Measurements from ENCODE around the gene ZNF862. TPM values are rescaled to one million over a fixed set of nuclear protein-coding genes. Genes with fewer than 3 reads are reported as not detected.

ZNF862 gene
- total RNA-seq, 1 donor from 2014 or later, result 6.0 TPM

DNA sequence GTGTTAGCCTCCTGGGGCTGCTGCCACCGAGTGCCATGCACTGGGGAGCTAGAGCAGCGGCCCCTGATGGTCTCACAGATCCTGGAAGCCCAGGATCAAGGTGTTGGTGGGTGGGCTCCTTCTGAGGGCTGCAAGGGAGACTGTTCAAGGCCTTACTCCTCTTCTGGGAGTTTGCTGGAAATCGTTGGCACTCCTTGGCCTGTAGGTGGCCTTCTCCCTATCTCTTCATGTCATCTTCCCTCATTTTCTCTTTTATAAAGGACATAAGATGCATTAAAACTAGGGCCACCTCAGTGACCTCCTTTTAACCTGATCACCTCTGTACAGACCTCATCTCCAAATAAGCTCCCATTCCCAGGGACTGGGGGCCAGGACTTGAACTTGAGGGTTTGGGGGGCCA, 27.0 kb upstream of the ZNF862 start:
- DNase-seq (ENCODE audit: low read depth in 2 of 2), result no peak

DNA sequence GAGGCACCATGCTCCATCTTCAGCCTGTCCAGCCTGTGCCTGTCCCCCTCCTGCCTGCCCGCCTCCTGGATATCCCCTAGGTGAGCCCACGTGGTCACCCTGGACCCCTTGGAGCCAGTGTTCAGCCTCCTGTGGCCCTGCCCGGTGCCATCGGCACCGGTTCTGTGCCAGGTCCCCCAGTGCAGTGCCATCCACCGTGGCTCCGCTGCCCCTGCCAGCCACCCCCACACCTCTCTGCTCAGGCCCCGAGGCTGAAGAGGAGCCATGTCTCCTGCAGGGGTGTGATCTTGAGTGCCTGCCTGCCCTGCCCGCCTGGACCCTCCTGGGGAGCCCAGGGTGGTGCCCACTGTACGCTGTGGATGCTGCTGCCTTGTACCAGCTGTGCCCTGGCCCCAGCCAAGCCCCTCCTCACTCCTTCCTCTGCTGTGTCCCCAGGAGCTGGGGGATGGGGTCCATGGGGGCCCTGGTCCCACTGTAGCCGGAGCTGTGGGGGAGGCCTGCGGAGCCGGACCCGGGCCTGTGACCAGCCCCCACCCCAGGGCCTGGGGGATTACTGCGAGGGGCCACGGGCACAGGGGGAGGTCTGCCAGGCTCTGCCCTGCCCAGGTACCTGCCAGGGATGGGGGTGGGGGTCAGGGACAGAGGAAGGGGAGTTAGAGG, 26.2 kb upstream of the ZNF862 start:
- DNase-seq (ENCODE audit: low read depth in 2 of 2), result no peak

DNA sequence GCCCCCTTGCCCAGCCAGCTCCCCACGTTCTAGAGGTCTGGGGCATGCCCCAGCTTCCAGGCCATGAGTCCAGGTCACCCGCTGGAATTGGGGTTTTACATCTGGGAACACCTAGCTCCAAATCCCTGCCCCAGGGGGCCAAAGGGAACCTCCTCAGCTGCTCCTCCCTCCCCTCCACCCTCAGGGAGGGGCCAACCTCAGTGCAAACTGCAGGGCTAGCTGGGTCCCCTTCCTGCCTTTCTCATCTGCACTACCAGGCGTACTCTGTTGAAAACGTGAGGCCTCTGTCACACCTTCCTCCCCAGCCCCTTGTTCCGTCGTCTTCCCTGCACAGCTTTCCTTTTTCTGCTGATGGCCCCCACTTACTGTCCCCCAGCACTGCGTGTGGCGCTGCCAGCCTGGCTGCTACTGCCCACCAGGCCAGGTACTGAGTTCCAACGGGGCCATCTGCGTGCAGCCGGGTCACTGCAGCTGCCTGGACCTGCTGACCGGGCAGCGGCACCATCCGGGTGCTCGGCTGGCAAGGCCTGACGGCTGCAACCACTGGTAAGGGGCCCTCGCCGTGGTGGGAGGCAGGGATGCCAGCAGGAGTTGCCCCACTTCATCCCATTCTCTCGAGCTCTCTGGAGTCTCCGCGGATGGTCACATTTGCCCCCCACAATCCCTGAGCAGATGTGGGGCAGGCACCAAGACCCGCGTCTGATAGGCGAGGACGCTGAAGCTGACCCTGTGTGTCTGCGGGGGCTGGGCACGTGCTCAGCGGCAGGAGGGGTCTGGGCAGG, 24.7 kb upstream of the ZNF862 start:
- no peak for DNase-seq (ENCODE audit: low read depth in 2 of 2)

DNA sequence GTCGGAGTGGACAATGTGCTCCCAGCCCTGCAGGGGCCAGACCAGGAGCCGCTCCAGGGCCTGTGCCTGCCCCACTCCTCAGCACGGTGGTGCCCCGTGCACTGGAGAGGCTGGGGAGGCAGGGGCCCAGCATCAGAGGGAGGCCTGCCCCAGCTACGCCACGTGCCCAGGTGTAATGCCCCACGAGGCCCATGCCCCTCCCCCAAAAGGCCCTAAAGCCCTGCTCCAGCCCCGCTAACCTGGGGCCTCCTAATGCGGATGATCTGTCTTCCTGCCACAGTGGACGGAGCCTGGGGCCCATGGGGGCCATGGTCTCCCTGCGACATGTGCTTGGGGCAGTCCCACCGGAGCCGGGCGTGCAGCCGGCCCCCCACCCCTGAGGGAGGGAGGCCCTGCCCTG, 23.7 kb upstream of the ZNF862 start:
- no peak for DNase-seq (ENCODE audit: low read depth in 2 of 2)

- no peak for DNase-seq (ENCODE audit: low read depth in 2 of 2)
These were observed 23.1 kb upstream of the ZNF862 start for GRCh38 chr7:149815121-149815520.

- no peak for DNase-seq (ENCODE audit: low read depth in 2 of 2)
These were observed 22.4 kb upstream of the ZNF862 start for GRCh38 chr7:149815661-149816266.

- DNase-seq (ENCODE audit: low read depth in 2 of 2), result no peak
These were observed 21.9 kb upstream of the ZNF862 start for GRCh38 chr7:149816267-149816751.

GRCh38 chr7:149816794-149817193, 21.4 kb upstream of the ZNF862 start:
- no peak for DNase-seq (ENCODE audit: low read depth in 2 of 2)

GRCh38 chr7:149817301-149817771, 20.8 kb upstream of the ZNF862 start:
- DNase-seq (ENCODE audit: low read depth in 2 of 2), result no peak

DNA sequence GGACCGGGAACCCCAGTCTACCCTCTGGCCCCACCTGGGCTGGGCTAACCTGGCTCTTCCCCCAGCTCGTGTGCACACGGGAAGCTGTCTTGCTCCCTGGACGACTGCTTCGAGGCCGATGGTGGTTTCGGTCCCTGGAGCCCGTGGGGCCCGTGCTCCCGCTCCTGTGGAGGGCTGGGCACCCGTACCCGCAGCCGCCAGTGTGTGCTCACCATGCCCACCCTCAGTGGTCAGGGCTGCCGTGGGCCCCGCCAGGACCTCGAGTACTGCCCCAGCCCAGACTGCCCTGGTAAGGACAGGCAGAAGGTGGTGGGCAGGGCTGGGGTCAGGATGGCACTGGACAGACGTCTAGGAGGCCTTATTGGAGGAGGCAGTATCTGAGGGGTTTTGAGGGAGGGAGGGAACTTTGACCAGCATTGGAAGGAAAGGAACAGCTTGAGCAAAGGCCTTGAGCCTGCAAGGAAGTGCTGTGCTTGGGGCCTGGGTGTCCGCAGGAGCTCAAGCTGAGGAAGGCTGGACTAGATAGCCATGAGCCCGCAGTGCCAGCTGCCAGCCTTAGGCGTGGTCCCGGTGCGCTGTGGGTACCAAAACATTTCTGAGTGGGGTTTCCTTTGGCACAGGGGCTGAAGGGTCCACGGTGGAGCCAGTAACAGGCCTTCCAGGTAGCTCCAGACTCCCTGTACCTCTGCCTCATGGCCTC, 20.2 kb upstream of the ZNF862 start:
- DNase-seq (ENCODE audit: low read depth in 2 of 2), result no peak

DNA sequence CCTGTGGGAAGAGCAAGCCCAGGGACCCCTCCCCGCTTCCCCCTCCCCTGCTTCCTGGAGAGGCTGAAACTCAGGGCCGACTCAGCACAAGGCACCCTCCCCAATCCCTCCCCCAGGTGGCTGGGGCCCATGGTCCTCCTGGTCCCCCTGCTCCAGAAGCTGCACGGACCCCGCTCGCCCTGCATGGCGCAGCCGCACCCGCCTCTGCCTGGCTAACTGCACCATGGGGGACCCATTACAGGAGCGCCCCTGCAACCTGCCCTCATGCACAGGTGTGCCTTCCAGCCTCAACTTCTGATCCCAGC, 19.7 kb upstream of the ZNF862 start:
- DNase-seq (ENCODE audit: low read depth in 2 of 2), result no peak

DNA sequence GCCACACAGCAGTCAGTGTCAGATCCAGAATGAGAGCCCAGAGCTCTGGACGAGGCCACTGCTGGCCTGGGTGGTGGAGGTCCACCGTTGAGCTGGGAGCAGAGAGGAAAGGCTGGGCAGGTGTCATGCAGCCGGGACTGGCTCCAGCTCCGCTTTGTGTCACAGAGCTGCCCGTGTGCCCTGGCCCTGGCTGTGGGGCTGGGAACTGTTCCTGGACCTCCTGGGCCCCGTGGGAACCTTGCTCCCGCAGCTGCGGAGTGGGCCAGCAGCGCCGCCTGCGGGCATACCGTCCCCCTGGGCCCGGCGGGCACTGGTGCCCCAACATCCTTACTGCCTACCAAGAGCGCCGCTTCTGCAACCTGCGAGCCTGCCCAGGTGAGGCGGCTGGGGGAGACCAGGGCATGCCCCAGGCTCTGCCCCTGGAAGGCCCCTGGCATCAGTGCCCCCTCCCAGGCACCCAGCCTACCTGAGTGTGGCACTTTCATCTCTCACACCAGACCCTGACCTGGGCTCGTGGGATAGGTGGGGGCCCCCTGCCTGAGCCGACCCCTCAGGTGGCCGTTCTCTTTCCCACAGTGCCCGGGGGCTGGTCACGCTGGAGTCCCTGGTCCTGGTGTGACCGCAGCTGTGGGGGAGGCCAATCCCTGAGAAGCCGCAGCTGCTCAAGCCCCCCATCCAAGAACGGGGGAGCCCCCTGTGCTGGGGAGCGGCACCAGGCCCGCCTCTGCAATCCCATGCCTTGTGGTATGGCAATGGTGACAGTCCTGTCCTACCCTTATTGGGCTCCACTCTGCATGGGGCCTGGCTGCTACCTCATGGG, 18.8 kb upstream of the ZNF862 start:
- DNase-seq (ENCODE audit: low read depth in 2 of 2), result no peak

DNA sequence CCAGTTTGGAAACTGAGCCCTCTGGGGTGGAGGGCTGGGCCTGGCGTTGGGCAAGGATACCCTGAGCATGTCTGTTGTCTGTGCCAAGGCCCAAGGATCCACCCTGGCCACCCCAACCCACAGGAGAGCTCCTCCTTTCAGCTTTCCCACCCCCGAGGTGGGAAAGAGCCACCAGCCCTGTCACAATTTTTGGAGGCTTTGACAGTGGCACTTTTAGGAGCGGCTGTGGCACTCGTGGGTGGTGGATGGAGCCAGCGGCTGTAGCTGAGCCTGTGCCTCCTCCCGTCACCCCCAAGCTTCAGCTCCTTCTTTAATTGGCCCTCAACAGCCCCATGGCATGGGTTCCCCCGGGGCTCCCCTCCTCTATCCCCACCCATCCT, 18.2 kb upstream of the ZNF862 start:
- no peak for DNase-seq (ENCODE audit: low read depth in 2 of 2)

GRCh38 chr7:149820622-149821190, 17.5 kb upstream of the ZNF862 start:
- no peak for DNase-seq (ENCODE audit: low read depth in 2 of 2)

DNA sequence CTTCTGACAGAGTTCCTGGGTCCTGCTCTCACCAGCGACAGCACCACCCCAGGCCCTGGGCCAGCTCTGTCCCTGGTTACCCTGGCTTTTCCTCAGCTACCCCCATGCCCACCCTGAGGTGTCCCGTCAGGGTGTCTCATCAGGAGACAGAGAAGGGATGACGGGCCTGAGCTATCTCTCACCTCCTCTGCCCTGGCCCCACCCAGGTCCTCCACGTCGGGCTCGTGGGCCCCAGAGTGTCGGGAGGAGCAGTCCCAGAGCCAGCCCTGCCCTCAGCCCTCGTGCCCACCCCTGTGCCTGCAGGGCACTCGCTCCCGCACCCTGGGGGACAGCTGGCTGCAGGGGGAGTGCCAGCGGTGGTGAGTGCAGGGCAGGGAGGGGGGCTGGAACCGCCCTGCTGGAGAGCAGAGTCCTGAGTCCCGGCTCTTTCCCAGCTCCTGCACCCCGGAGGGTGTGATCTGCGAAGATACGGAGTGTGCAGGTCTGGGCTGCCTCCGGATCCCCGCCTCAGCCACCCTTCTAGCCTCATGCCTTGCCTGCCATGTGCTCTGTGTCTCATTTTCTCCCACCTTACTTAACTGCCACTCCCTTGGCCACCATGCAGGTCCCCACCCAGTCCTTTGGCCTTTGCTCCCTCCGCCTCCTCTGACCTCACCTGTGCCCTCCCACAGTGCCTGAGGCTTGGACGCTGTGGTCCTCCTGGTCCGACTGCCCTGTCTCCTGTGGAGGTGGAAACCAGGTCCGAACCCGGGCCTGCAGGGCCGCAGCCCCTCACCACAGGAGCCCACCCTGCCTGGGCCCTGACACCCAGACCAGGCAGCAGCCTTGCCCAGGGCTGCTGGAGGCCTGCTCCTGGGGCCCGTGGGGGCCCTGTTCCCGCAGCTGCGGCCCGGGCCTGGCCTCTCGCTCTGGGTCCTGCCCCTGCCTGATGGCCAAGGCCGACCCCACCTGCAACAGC, 16.7 kb upstream of the ZNF862 start:
- DNase-seq (ENCODE audit: low read depth in 2 of 2), result no peak

GRCh38 chr7:149822353-149822943, 15.7 kb upstream of the ZNF862 start:
- DNase-seq (ENCODE audit: low read depth in 2 of 2), result no peak

- DNase-seq (ENCODE audit: low read depth in 2 of 2), result no peak
These were observed 15.0 kb upstream of the ZNF862 start for GRCh38 chr7:149823191-149823630.

- no peak for DNase-seq (ENCODE audit: low read depth in 2 of 2)
These were observed 14.5 kb upstream of the ZNF862 start for GRCh38 chr7:149823631-149824199.

- no peak for DNase-seq (ENCODE audit: low read depth in 2 of 2)
These were observed 13.9 kb upstream of the ZNF862 start for GRCh38 chr7:149824301-149824741.
